A673 (cell line): ENCODE data around the gene PPOX.

Experiments used
- CTCF ChIP-seq: fragments of 300-800, 200-600 bp; sonication (generic); conservative IDR thresholded peaks from 2 replicates; pipeline ENCODE4 v1.5.1; 2017; ENCODE audit warnings: low read depth, mild to moderate bottlenecking, antibody characterized with exemption, low read length, moderate library complexity, mixed read lengths
- EZH2 ChIP-seq: fragments of 200-600 bp; sonication (generic); IDR thresholded peaks from 2 replicates; pipeline ENCODE4 v1.6.1; 2017; ENCODE audit warnings: borderline replicate concordance, low read depth, mild to moderate bottlenecking, mixed read lengths, antibody characterized with exemption, low read length; ENCODE audit not compliant: poor library complexity, severe bottlenecking

GRCh38 chr1:161164901-161165610, 1.2 kb upstream of the PPOX start:
- TF ChIP-seq CTCF (no peak), EZH2 (no peak)
